Left lung (tissue), 10 donors: ENCODE measurements around the gene NLRP1. TPM values are rescaled to one million over a fixed set of nuclear protein-coding genes. Genes with fewer than 3 reads are reported as not detected.

Experiments
- ATAC-seq: fragments of 200-7000 bp; cut with Tn5 transposase; one replicate; pipeline ENCODE4 v1.9.1; 2020; ENCODE audit warnings: moderate library complexity
- DNase-seq, 4 donors: peaks; one replicate each; pipeline ENCODE4 v3.0.0-alpha.2; 2013 to 2020
- H3K27ac ChIP-seq, 2 donors: fragments of 200-600 bp; sonication (generic) in 1 of 2; one replicate each; pipeline versions ENCODE4 v1.5.0 to v1.8.0; 2020 to 2021
- H3K27me3 ChIP-seq, 2 donors: fragments of 200-600 bp; sonication (generic) in 1 of 2; one replicate each; pipeline versions ENCODE4 v1.5.0 to v1.8.0; 2020 to 2021
- H3K36me3 ChIP-seq, 2 donors: fragments of 200-600 bp; sonication (generic) in 1 of 2; one replicate each; pipeline versions ENCODE4 v1.5.0 to v1.8.0; 2020 to 2021
- H3K4me1 ChIP-seq, 2 donors: fragments of 200-600 bp; one replicate each; pipeline ENCODE4 v1.8.0; 2021
- H3K4me3 ChIP-seq, 2 donors: fragments of 200-600 bp; sonication (generic) in 1 of 2; one replicate each; pipeline versions ENCODE4 v1.5.0 to v1.8.0; 2020 to 2021; ENCODE audit warnings: mild to moderate bottlenecking in 1 of 2
- H3K9me3 ChIP-seq, 2 donors: fragments of 200-600 bp; sonication (generic) in 1 of 2; one replicate each; pipeline versions ENCODE4 v1.5.0 to v1.8.0; 2020 to 2021
- intact Hi-C, 2 donors: fragments of 100-400 bp; cut with DNase I; formaldehyde crosslinking; loops; one replicate each; pipeline versions ENCODE4 v1.11.2 to v1.14.2; 2022
- polyA plus RNA-seq, 6 donors: library from polyadenylated mRNA; unstranded; fragments of 120-200 nt; gene quantifications; one replicate each; pipeline ENCODE4 v1.2.1, GENCODE V29; 2013; ENCODE audit not compliant: insufficient read length in 6 of 6
- total RNA-seq, 2 donors: library from RNA; stranded (reverse); fragmentation: NEBNext Ultra II Directional; extraction: Animal tissue kit (Norgen Biotek cat#: 25700); gene quantifications; one replicate each; pipeline ENCODE4 v1.2.1, GENCODE V29; 2021
- TF ChIP-seq, protein P1 (sequence below), 2 donors: fragments of 200-600 bp; sonication (generic) in 1 of 2; IDR thresholded peaks; one replicate each; pipeline versions ENCODE4 v1.5.0 to v1.8.0; 2021; ENCODE audit warnings: antibody characterized with exemption in 2 of 2
- donor health status: DM: no; HTN: yes; CAD: no.
- donor health status: DM: no; HTN: no; CAD: no.

The NLRP1 gene
- total and polyA plus RNA-seq, 8 donors, result 16.1 to 36.4 (median 31.2) TPM

DNA sequence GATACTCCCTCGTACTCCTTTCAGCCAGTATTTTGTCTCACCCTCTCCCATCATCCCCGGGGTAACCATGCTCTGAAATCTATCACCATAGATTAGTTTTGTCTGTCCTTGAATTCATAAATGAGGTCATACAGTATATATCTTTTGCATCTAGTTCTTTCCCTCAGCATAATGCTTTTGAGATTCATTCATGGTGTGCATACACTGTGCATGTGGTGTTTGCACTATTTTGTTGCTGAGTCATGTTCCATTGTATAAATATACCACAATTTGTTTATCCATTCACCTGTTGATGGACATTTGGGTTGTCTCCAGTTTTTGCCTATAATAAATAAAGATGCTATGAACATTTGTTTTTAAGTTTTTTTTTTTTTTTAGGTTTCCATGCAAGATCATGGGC lies 34.2 kb upstream of the NLRP1 start:
- Histone ChIP-seq H3K27me3 (peaks cover 0 to 61% of the 10 kb centered on the region in 2 donors), H3K4me1 (no peaks in the 10 kb centered on the region), H3K36me3 (no peaks in the 10 kb centered on the region), H3K4me3 (no peak overlapping the region), H3K27ac (no peak overlapping the region), H3K9me3 (no peaks in the 10 kb centered on the region)
- no peak for DNase-seq
- ATAC-seq, result no peak
- intact Hi-C loops, result no loop called here
- TF ChIP-seq, protein P1, sequence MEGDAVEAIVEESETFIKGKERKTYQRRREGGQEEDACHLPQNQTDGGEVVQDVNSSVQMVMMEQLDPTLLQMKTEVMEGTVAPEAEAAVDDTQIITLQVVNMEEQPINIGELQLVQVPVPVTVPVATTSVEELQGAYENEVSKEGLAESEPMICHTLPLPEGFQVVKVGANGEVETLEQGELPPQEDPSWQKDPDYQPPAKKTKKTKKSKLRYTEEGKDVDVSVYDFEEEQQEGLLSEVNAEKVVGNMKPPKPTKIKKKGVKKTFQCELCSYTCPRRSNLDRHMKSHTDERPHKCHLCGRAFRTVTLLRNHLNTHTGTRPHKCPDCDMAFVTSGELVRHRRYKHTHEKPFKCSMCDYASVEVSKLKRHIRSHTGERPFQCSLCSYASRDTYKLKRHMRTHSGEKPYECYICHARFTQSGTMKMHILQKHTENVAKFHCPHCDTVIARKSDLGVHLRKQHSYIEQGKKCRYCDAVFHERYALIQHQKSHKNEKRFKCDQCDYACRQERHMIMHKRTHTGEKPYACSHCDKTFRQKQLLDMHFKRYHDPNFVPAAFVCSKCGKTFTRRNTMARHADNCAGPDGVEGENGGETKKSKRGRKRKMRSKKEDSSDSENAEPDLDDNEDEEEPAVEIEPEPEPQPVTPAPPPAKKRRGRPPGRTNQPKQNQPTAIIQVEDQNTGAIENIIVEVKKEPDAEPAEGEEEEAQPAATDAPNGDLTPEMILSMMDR (IDR thresholded peaks at IDR 0.05), result no peak

- intact Hi-C loops, result no loop called here
- no peak for ATAC-seq
- TF ChIP-seq, protein P1 (IDR thresholded peaks at IDR 0.05), result no peak
- H3K4me1 ChIP-seq, result peaks cover 0 to 9% of the 10 kb centered on the region in 2 donors
- no peaks in the 10 kb centered on the region for H3K36me3 ChIP-seq
- DNase-seq, result no peak
- no peak overlapping the region for H3K27ac ChIP-seq
- H3K27me3 ChIP-seq, result peaks cover 0 to 38% of the 10 kb centered on the region in 2 donors
- H3K9me3 ChIP-seq, result no peaks in the 10 kb centered on the region
- H3K4me3 ChIP-seq, result no peak overlapping the region
Observed at GRCh38 chr17:5615476-5615875, 31.2 kb upstream of the NLRP1 start.

- ATAC-seq, result peak; percentile 58
Observed at GRCh38 chr17:5610956-5611355, 26.6 kb upstream of the NLRP1 start.

GRCh38 chr17:5608399-5609112 lies 24.2 kb upstream of the NLRP1 start:
- TF ChIP-seq, protein P1 (IDR thresholded peaks at IDR 0.05), result no peak

More at GRCh38 chr17:5610956-5611355, 26.6 kb upstream of the NLRP1 start:
- peak overlapping the region in 1 of 2 donors; percentile 3 for H3K27ac ChIP-seq
- peaks cover 0 to 38% of the 10 kb centered on the region in 2 donors for H3K27me3 ChIP-seq
- TF ChIP-seq, protein P1 (IDR thresholded peaks at IDR 0.05), result no peak
- no peaks in the 10 kb centered on the region for H3K36me3 ChIP-seq
- intact Hi-C loops, result no loop called here
- DNase-seq, result peak in 1 of 4 donors; percentile 36
- no peak overlapping the region for H3K4me3 ChIP-seq
- peaks cover 0 to 18% of the 10 kb centered on the region in 2 donors for H3K4me1 ChIP-seq
- H3K9me3 ChIP-seq, result no peaks in the 10 kb centered on the region

DNA sequence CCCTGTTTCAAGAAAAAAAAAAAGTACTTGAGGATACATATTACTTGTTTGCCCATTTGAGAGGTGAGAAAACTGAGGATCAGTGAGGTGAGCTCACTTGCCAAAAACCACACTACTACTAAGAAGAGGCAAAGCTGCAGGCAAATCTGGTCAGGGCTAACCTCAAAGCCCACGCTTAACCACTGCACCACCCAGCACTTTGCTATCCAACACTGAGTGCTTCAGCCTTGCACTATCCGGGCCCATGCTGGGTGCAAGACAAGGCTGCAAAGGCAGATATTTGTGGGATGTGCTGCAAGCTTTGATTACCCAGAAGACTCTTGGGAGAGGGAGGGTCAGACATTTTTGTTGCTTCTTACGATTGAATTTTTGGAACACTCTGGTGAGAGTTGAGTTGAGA lies 23.6 kb upstream of the NLRP1 start:
- H3K4me1 ChIP-seq, result peaks cover 0 to 18% of the 10 kb centered on the region in 2 donors
- no peak overlapping the region for H3K4me3 ChIP-seq
- intact Hi-C loops, result no loop called here
- ATAC-seq (no peak), DNase-seq (no peak)
- H3K36me3 ChIP-seq, result no peaks in the 10 kb centered on the region
- TF ChIP-seq, protein P1 (IDR thresholded peaks at IDR 0.05), result no peak
- H3K27me3 ChIP-seq, result peaks cover 0 to 54% of the 10 kb centered on the region in 2 donors
- H3K27ac ChIP-seq, result no peak overlapping the region
- no peaks in the 10 kb centered on the region for H3K9me3 ChIP-seq

More at GRCh38 chr17:5608399-5609112, 24.2 kb upstream of the NLRP1 start:
- DNase-seq, result no peak
- peaks cover 0 to 51% of the 10 kb centered on the region in 2 donors for H3K27me3 ChIP-seq
- no peak overlapping the region for H3K27ac ChIP-seq
- ATAC-seq, result no peak
- intact Hi-C loops, result no loop called here
- H3K36me3 ChIP-seq, result no peaks in the 10 kb centered on the region
- H3K4me3 ChIP-seq, result no peak overlapping the region
- H3K9me3 ChIP-seq, result no peaks in the 10 kb centered on the region
- H3K4me1 ChIP-seq, result peaks cover 0 to 18% of the 10 kb centered on the region in 2 donors
